NCI-H187 (cell line): ENCODE measurements around the gene ZNF804A.
"Not testable (repeated sequence)": the region's sequence is repeated elsewhere in the genome, so short reads cannot be mapped to it uniquely, and the experiment has no call there.

Experiments used
- DNase-seq, 2 experiments: peaks; one replicate each; lab custom pipeline; 2025; lab: John Stamatoyannopoulos, UW

Gene ZNF804A

DNA sequence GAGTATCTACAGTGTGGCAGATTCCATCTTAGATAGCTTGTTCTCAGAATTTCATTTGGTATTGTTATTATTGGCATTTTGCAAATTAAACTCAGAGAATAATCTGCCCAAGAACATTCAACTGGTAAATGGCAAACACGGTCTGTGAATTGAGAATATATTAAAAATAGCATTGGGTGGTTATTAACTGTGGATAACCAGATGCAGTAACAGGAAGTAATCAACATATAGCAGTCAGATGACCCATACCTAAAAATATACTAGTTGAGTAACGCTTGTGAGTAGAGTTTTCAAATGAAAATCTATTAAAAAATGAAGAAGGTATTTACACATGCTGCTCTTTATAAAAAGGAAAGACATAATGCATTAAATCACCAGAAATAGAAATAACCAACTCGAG, 129.5 kb downstream of the ZNF804A start:
- no peak for DNase-seq

- no peak for DNase-seq
Measured at GRCh38 chr2:184728411-184728810, 130.1 kb downstream of the ZNF804A start.

DNA sequence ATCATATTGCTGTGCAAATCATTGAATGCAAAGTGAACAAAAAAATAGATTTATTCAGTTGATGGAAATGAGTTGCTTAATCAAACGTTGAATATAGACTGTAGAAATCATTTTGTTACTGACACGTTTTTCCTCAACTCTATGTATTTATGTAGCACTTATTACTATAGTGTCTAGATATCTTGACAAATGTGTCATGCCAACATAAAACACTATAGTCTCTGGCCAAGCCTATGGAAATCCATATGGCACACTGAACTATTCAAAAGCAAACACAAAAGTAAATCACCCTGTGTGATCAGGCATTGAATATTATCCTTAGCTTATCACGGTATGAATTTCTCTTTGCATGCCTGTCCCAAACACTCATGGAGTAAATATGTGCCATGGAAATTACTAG, 131.3 kb downstream of the ZNF804A start:
- no peak for DNase-seq

DNA sequence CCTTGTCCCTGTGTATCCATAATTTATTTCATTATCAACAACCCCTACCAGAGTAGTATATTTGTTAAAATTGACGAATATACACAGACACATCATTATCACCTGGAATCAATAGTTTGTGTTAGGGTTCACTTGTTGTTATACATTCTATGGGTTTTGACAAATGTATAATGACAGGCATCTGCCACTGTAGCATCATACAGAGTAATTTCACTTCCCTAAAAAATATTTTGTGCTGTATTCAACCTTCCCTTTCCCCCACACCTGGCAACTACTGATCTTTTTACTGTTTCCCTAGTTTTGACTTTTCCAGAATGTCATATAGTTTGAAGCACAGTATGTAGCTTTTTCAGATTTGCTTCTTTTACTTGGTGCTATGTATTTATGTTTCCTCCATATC, 132.0 kb downstream of the ZNF804A start:
- no peak for DNase-seq

DNA sequence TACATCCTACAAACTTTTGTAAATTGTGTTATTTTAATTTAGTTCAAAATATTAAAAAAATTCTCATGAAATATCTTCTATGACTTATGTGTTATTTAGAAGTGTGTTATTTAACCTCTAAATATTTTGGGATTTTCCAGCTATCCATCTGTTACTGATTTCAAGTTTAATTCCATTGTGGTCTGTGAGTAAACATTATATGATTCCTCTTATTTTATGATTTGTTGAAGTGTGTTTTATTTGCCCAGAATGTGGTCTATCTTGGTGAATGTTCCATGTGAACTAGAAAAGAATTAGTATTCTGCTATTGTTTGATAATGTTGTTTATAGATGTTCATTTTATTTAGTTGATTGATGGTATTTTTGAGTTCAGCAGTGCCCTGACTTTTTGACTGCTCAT, 136.0 kb downstream of the ZNF804A start:
- no peak for DNase-seq

- no peak for DNase-seq
Measured at GRCh38 chr2:184735611-184736010, 137.3 kb downstream of the ZNF804A start.

- no peak for DNase-seq
Measured at GRCh38 chr2:184743096-184743495, 144.8 kb downstream of the ZNF804A start.

GRCh38 chr2:184756161-184756560, 157.8 kb downstream of the ZNF804A start:
- DNase-seq = no peak

DNA sequence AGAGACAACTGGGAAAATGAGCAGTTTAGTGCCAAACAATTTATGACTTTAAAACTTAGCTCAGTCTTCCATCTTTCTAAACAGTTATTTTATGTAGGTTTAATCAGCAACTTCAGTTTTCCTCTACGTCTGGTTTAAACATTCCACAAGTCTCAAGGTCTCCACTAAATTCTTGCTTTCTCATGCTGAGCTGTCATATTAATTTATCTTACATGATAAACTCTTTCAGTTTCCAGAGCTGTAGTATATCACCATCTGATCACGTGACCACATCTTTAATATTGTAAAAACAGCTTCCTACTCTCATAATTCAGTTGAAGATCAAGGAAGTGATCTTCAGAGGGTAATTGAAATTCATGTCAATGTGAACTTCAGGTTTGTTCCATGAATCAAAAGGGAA, 158.6 kb downstream of the ZNF804A start:
- DNase-seq = no peak

- not testable (repeated sequence) for DNase-seq
Measured at GRCh38 chr2:184759557-184760255, 161.4 kb downstream of the ZNF804A start.

GRCh38 chr2:184760931-184761330, 162.6 kb downstream of the ZNF804A start:
- no peak for DNase-seq

- no peak for DNase-seq
Measured at GRCh38 chr2:184765112-184765895, 167.0 kb downstream of the ZNF804A start.

- DNase-seq = no peak
Measured at GRCh38 chr2:184767059-184767458, 168.7 kb downstream of the ZNF804A start.

- no peak for DNase-seq
Measured at GRCh38 chr2:184769023-184769422, 170.7 kb downstream of the ZNF804A start.

- DNase-seq = no peak
Measured at GRCh38 chr2:184769686-184770085, 171.4 kb downstream of the ZNF804A start.

DNA sequence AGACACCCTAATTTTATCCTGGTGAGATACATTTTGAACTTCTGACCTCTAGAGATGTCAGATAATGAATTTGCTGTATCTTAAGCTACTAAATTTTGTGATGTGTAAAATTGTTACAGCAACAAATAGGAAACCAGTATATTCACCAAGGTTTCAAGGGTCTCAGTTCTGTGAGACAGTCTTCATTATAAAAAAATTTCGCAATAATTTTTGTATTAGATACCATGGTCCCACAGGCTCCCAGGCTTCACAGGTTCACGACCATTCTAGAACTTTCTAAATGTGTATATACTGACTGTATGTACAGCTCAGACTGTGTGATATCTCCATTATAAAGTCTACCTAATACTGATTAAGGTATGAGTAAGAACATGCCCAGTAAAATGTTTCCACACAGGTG, 181.4 kb downstream of the ZNF804A start:
- no peak for DNase-seq

- DNase-seq = no peak
Measured at GRCh38 chr2:184780384-184780783, 182.1 kb downstream of the ZNF804A start.

DNA sequence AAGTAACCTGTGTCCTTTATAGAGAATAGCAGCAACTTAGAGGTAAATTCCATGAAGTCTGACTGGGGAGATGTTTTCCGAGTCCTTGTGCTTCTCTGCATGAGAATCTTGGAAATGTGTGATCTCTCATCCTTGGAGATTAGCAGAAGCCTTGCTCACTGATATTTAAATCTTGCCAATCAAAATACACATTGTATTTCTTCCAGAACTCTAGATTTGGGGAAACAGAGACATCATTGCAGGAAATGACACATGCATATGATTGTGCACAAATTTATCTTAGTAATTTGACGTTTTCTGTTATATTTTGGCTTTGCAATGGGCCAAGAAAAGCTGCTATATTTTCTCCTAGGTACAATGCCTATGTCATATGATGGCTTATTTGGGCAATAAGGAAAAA, 182.6 kb downstream of the ZNF804A start:
- DNase-seq = no peak

GRCh38 chr2:184783576-184783975, 185.2 kb downstream of the ZNF804A start:
- DNase-seq = no peak

DNA sequence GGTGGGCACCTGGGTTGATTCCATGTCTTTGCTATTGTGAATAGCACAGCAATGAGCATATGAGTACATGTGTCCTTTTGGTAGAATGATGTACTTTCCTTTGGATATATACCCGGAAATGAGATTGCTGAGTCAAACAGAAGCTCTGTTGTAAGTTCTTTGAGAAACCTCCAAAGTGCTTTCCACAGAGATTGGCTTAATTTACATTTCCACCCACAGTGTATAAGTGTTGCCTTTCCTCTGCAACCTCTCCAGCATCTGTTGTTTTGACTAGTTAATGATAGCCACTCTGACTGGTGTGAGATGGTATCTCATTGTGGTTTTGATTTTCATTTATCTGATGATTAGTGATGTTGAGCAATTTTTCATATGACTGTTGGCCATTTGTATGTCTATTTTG, 194.8 kb downstream of the ZNF804A start:
- DNase-seq = no peak

DNA sequence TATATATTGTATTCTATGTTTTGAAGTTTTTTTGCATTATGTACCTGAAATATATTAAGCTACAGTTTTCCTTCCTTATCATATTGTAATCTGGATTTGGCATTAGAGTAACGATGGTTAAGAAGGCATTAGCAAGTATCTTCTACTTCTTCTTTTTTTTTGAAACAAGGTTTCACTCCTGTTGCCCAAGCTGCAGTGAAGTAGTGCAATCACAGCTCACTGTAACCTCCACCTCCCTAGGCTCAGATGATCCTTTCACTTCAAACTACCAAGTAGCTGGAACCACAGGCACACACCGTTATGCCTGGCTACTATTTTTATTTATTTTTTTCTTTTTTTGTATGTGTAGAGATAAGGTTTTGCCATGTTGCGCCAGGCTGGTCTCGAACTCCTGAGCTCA, 201.1 kb downstream of the ZNF804A start:
- no peak for DNase-seq

DNA sequence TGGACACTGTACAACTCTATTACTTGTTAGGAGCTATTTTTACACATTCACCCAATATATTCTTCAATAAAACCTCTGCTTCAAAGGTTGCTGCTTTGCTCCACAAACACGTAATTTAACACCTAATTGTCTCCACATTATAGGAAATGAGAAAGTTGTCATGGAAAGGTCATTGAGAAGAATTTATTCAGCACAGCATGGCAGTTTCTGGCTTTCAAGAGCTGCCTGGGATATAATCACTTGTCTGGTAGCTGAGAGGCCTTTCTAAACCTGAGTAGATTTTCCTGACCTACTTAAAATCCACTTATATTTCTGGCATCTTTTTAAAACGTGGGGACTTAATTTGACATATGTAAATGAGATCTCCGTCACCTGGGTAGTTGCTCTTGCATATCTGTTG, 216.1 kb downstream of the ZNF804A start:
- peak in 1 of 2 experiments; percentile 0 for DNase-seq

- no peak for DNase-seq
Measured at GRCh38 chr2:184815824-184816223, 217.5 kb downstream of the ZNF804A start.

GRCh38 chr2:184824597-184824996, 226.3 kb downstream of the ZNF804A start:
- DNase-seq = no peak
